H1 (cell line): Measurements from ENCODE around the gene RRAS2. TPM values are rescaled to one million over a fixed set of nuclear protein-coding genes. Genes with fewer than 3 reads are reported as not detected.

Source experiments
- CTCF ChIA-PET: fragments of 300-600 bp; sonication (Branson Sonifier 250); formaldehyde crosslinking; loops from one replicate; lab custom pipeline; 2021; ENCODE audit not compliant: partially characterized antibody; lab: Charles Lee
- POLR2A ChIA-PET: fragments of 300-600 bp; sonication (Branson Sonifier 250); formaldehyde crosslinking; loops from one replicate; lab custom pipeline; 2021; ENCODE audit warnings: inconsistent platforms; ENCODE audit not compliant: partially characterized antibody; lab: Charles Lee
- DNase-seq, 2 experiments: peaks; one replicate each; pipeline versions ENCODE4 v3.0.0 to v3.0.0-alpha.2; 2010 to 2022; ENCODE audit warnings: low spot score in 2 of 2, low read depth in 1 of 2, mixed read lengths in 1 of 2
- FAIRE-seq: peaks from 2 replicates; lab custom pipeline; 2011; peaks lifted over from hg19 to GRCh38; lab: Jason Lieb, UNC
- H2AFZ ChIP-seq: 2 replicates; pipeline ENCODE4 v1.8.1; 2012; ENCODE audit warnings: low read length, inconsistent platforms
- H2AK5ac ChIP-seq: 2 replicates; pipeline ENCODE4 v1.6.1; 2013; ENCODE audit warnings: low read depth, low read length
- H2BK120ac ChIP-seq: replicated peaks from 2 replicates; pipeline ENCODE3; 2013; ENCODE audit warnings: low read depth, low read length, inconsistent platforms
- H2BK12ac ChIP-seq: 2 replicates; pipeline ENCODE4 v1.6.1; 2013; ENCODE audit warnings: low read depth, low read length
- H2BK15ac ChIP-seq: 2 replicates; pipeline ENCODE4 v1.6.1; 2013; ENCODE audit warnings: low read length
- H2BK20ac ChIP-seq: 2 replicates; pipeline ENCODE4 v1.6.1; 2013; ENCODE audit warnings: low read length
- H2BK5ac ChIP-seq: 2 replicates; pipeline ENCODE4 v1.6.1; 2013; ENCODE audit warnings: low read depth, low read length
- H3K14ac ChIP-seq: 2 replicates; pipeline ENCODE4 v1.6.1; 2013; ENCODE audit warnings: inconsistent platforms; ENCODE audit not compliant: insufficient read length
- H3K18ac ChIP-seq: 2 replicates; pipeline ENCODE4 v1.6.1; 2013; ENCODE audit warnings: low read length; ENCODE audit errors: extremely low read depth
- H3K23ac ChIP-seq: 2 replicates; pipeline ENCODE4 v1.6.1; 2013; ENCODE audit warnings: inconsistent platforms; ENCODE audit not compliant: insufficient read length
- H3K23me2 ChIP-seq: 2 replicates; pipeline ENCODE4 v1.6.1; 2013; ENCODE audit warnings: low read depth, low read length
- H3K27ac ChIP-seq: 2 replicates; pipeline ENCODE4 v1.6.1; 2011; ENCODE audit warnings: low read depth, low read length, inconsistent platforms
- H3K27me3 ChIP-seq, 4 experiments: replicated peaks in 1 of 4; 1 replicate in 1 of 4; 2 replicates in 3 of 4; pipeline versions ENCODE4 v1.6.1 to v1.8.1; 2011 to 2013; ENCODE audit warnings: low read length in 3 of 4, mild to moderate bottlenecking in 3 of 4, inconsistent platforms in 2 of 4, mixed read lengths in 2 of 4, moderate library complexity in 1 of 4; ENCODE audit not compliant: control insufficient read depth in 3 of 4, insufficient read depth in 3 of 4; ENCODE audit errors: extremely low read depth in 1 of 4
- H3K36me3 ChIP-seq, 4 experiments: 2 replicates each; pipeline versions ENCODE4 v1.6.1 to v1.8.1; 2011 to 2013; ENCODE audit warnings: mild to moderate bottlenecking in 4 of 4, low read length in 3 of 4, moderate library complexity in 2 of 4, control low read depth in 1 of 4, inconsistent platforms in 1 of 4; ENCODE audit not compliant: insufficient read depth in 4 of 4, control insufficient read depth in 2 of 4
- H3K4ac ChIP-seq: replicated peaks from 2 replicates; pipeline ENCODE3; 2013; ENCODE audit warnings: low read length, low read depth, mixed read lengths, inconsistent platforms; ENCODE audit not compliant: insufficient read length
- H3K4me1 ChIP-seq, 4 experiments: replicated peaks in 1 of 4; 1 replicate in 1 of 4; 2 replicates in 3 of 4; pipeline versions ENCODE4 v1.6.1 to v1.8.1; 2011 to 2013; ENCODE audit warnings: low read length in 3 of 4, inconsistent platforms in 2 of 4, mixed read lengths in 1 of 4; ENCODE audit not compliant: insufficient read depth in 4 of 4, control insufficient read depth in 3 of 4
- H3K4me2 ChIP-seq, 2 experiments: 2 replicates each; pipeline versions ENCODE4 v1.6.1 to v1.8.1; 2011 to 2013; ENCODE audit warnings: low read depth in 2 of 2, low read length in 2 of 2, control low read depth in 1 of 2, inconsistent platforms in 1 of 2, mild to moderate bottlenecking in 1 of 2; ENCODE audit not compliant: insufficient read depth in 1 of 2
- H3K4me3 ChIP-seq, 4 experiments: fragments of 200-600, 300-600 bp in 1 of 4; sonication (generic), shearing (Covaris generic), sonication (Bioruptor Twin) in 1 of 4; 2 replicates each; pipeline versions ENCODE4 v1.5.1 to v1.8.1; 2011 to 2016; ENCODE audit warnings: low read length in 4 of 4, low read depth in 3 of 4, control low read depth in 2 of 4, inconsistent platforms in 2 of 4, mild to moderate bottlenecking in 2 of 4, mixed read lengths in 1 of 4, moderate library complexity in 1 of 4; ENCODE audit not compliant: insufficient read depth in 2 of 4; ENCODE audit errors: extremely low read depth in 1 of 4
- H3K56ac ChIP-seq: replicated peaks from 2 replicates; pipeline ENCODE3; 2013; ENCODE audit warnings: low read depth, mild to moderate bottlenecking, mixed read lengths, low read length, inconsistent platforms; ENCODE audit not compliant: insufficient read length
- H3K79me1 ChIP-seq: 2 replicates; pipeline ENCODE4 v1.6.1; 2013; ENCODE audit warnings: low read depth, low read length, control low read depth
- H3K79me2 ChIP-seq, 2 experiments: 2 replicates each; pipeline versions ENCODE4 v1.6.1 to v1.8.1; 2012 to 2013; ENCODE audit warnings: low read length in 2 of 2, mild to moderate bottlenecking in 2 of 2, inconsistent platforms in 1 of 2; ENCODE audit not compliant: insufficient read depth in 2 of 2, control insufficient read depth in 1 of 2
- H3K9ac ChIP-seq, 4 experiments: replicated peaks in 1 of 4; 1 replicate in 1 of 4; 2 replicates in 3 of 4; pipeline versions ENCODE4 v1.6.1 to v1.8.1; 2011 to 2013; ENCODE audit warnings: low read depth in 3 of 4, low read length in 3 of 4, control low read depth in 2 of 4, mild to moderate bottlenecking in 2 of 4, moderate library complexity in 2 of 4, inconsistent platforms in 1 of 4; ENCODE audit errors: extremely low read depth in 1 of 4
- H3K9me3 ChIP-seq, 2 experiments: 2 replicates each; pipeline versions ENCODE4 v1.6.1 to v1.8.1; 2012 to 2013; ENCODE audit warnings: mild to moderate bottlenecking in 2 of 2, moderate library complexity in 2 of 2, control low read depth in 1 of 2, inconsistent platforms in 1 of 2, low read depth in 1 of 2, low read length in 1 of 2, mixed read lengths in 1 of 2; ENCODE audit not compliant: insufficient read depth in 2 of 2
- H4K20me1 ChIP-seq, 2 experiments: replicated peaks in 1 of 2; 2 replicates each; pipeline versions ENCODE3 to v1.8.1; 2011 to 2013; ENCODE audit warnings: inconsistent platforms in 2 of 2, low read length in 2 of 2, mild to moderate bottlenecking in 1 of 2; ENCODE audit not compliant: insufficient read depth in 2 of 2, control insufficient read depth in 1 of 2
- H4K5ac ChIP-seq: 2 replicates; pipeline ENCODE4 v1.6.1; 2013; ENCODE audit warnings: low read length, low read depth, mixed read lengths, inconsistent platforms; ENCODE audit not compliant: insufficient read length
- H4K8ac ChIP-seq: 2 replicates; pipeline ENCODE4 v1.8.0; 2013; ENCODE audit warnings: mild to moderate bottlenecking, moderate library complexity, low read length, inconsistent platforms; ENCODE audit not compliant: insufficient read depth; ENCODE audit errors: extremely low read depth
- H4K91ac ChIP-seq: replicated peaks from 2 replicates; pipeline ENCODE3; 2013; ENCODE audit warnings: low read length, mixed read lengths, inconsistent platforms; ENCODE audit not compliant: insufficient read length
- BACH1 ChIP-seq: IDR thresholded peaks from 2 replicates; pipeline ENCODE4 v1.6.1; 2012; ENCODE audit warnings: low read length, improper control_type of control experiment
- CHD2 ChIP-seq: IDR thresholded peaks from 2 replicates; pipeline ENCODE4 v1.6.1; 2012; ENCODE audit warnings: low read length, improper control_type of control experiment
- CREB1 ChIP-seq: IDR thresholded peaks from 2 replicates; pipeline ENCODE4 v1.6.1; 2012; ENCODE audit warnings: inconsistent platforms
- CTBP2 ChIP-seq: IDR thresholded peaks from 2 replicates; pipeline ENCODE4 v1.7.0; 2011; ENCODE audit warnings: borderline replicate concordance, mild to moderate bottlenecking, moderate library complexity, mixed read lengths, low read length; ENCODE audit not compliant: insufficient read depth, insufficient read length
- EP300 ChIP-seq, 2 experiments: IDR thresholded peaks; 1 replicate in 1 of 2; 2 replicates in 1 of 2; pipeline ENCODE4 v1.6.1; 2011 to 2012; ENCODE audit warnings: low read depth in 2 of 2, low read length in 2 of 2, mild to moderate bottlenecking in 2 of 2, borderline replicate concordance in 1 of 2, inconsistent platforms in 1 of 2, moderate library complexity in 1 of 2
- FOSL1 ChIP-seq: IDR thresholded peaks from 2 replicates; pipeline ENCODE4 v1.6.1; 2011; ENCODE audit warnings: mild to moderate bottlenecking, low read depth, low read length, moderate library complexity; ENCODE audit not compliant: insufficient read depth
- KDM1A ChIP-seq: fragments of 200-600, 300-600 bp; sonication (generic); IDR thresholded peaks from 2 replicates; pipeline ENCODE4 v1.7.1; 2016; ENCODE audit warnings: mild to moderate bottlenecking, low read length, borderline replicate concordance
- SIRT6 ChIP-seq: IDR thresholded peaks from one replicate; pipeline ENCODE4 v1.7.1; 2012; ENCODE audit warnings: low read length, inconsistent platforms
- SUZ12 ChIP-seq: fragments of 200-600 bp; sonication (generic); IDR thresholded peaks from 2 replicates; pipeline ENCODE4 v1.6.1; 2012; ENCODE audit warnings: mild to moderate bottlenecking, inconsistent platforms, low read length, moderate library complexity, mixed read lengths
- TAF7 ChIP-seq: optimal IDR thresholded peaks from 2 replicates; pipeline ENCODE3; 2011; ENCODE audit warnings: low read depth, mild to moderate bottlenecking, inconsistent platforms, low read length, moderate library complexity, borderline replicate concordance
- TEAD4 ChIP-seq: IDR thresholded peaks from 2 replicates; pipeline ENCODE4 v1.6.1; 2012; ENCODE audit warnings: low read depth, low read length, inconsistent platforms, mixed read lengths
- polyA plus RNA-seq, 7 experiments: library from polyadenylated mRNA; depleted of rRNA in 3 of 7; stranded (reverse) in 5 of 7; unstranded in 2 of 7; fragments of >200 nt in 5 of 7; fragments of 200-250 nt in 2 of 7; gene quantifications; 1 replicate in 5 of 7; 2 replicates in 1 of 7; 4 replicates in 1 of 7; pipeline versions ENCODE4 v1.2.1 to v1.2.3, GENCODE V29; 2011 to 2013; ENCODE audit warnings: missing spikeins in 2 of 7, mixed read lengths in 2 of 7
- total RNA-seq: library from RNA; stranded (reverse); fragmentation: NEBNext Ultra II Directional; extraction: Animal tissue kit (Norgen Biotek cat#: 25700); gene quantifications from 2 replicates; pipeline ENCODE4 v1.2.1, GENCODE V29; 2021
- TF ChIP-seq, protein P1 (sequence below): IDR thresholded peaks from 2 replicates; pipeline ENCODE4 v1.6.1; 2012; ENCODE audit warnings: low read length, inconsistent platforms

Gene RRAS2
- total and polyA plus RNA-seq, 2 of the 8 experiments (the other 6 are each of a cell fraction or from before 2014, with no cell fraction given), result 72.3 to 234 TPM

GRCh38 chr11:14275076-14275475, 83.9 kb downstream of the RRAS2 start:
- H3K79me1 ChIP-seq, result no peaks in the 10 kb centered on the region
- no peak overlapping the region for H3K14ac ChIP-seq
- no peak overlapping the region for H3K27ac ChIP-seq
- no peak overlapping the region for H2AFZ ChIP-seq
- no peak for DNase-seq
- H3K23me2 ChIP-seq, result no peaks in the 10 kb centered on the region
- no peak overlapping the region for H3K23ac ChIP-seq
- no peak overlapping the region for H4K5ac ChIP-seq
- no peak overlapping the region for H2BK5ac ChIP-seq
- no peak overlapping the region for H2BK120ac ChIP-seq
- no peaks in the 10 kb centered on the region for H3K79me2 ChIP-seq
- H3K18ac ChIP-seq, result no peak overlapping the region
- H3K4me2 ChIP-seq, result no peak overlapping the region
- CTCF ChIA-PET, result interaction anchor here (1.3 kb wide), 2 partner anchors 14 to 103 kb away, joined by 3 read pairs; no protein-coding TSS in a partner anchor
- no peak overlapping the region for H2AK5ac ChIP-seq
- no peaks in the 10 kb centered on the region for H3K27me3 ChIP-seq
- H3K36me3 ChIP-seq, result peaks cover 3 to 46% (median 28%) of the 10 kb centered on the region in 4 experiments
- H4K20me1 ChIP-seq, result peaks cover 1 to 2% of the 10 kb centered on the region in 2 experiments
- H3K4me1 ChIP-seq, result no peaks in the 10 kb centered on the region; a peak in 1 of 7 replicates
- peaks cover 7 to 9% of the 10 kb centered on the region in 2 experiments; a peak in 2 of 4 replicates for H3K9me3 ChIP-seq
- POLR2A ChIA-PET, result interaction anchor here (0.6 to 4.8 kb wide), 9 partner anchors 9 to 503 kb away, joined by 3 to 22 read pairs (median 4); no protein-coding TSS in a partner anchor
- no peak overlapping the region for H3K4ac ChIP-seq
- H2BK12ac ChIP-seq, result no peak overlapping the region
- no peak overlapping the region for H3K56ac ChIP-seq
- TF ChIP-seq CHD2 (no peak), SIRT6 (no peak), FOSL1 (no peak), TAF7 (no peak), KDM1A (no peak), BACH1 (no peak), SUZ12 (no peak), EP300 (IDR thresholded peaks at IDR 0.05; ENCODE audit: borderline replicate concordance in 1 of 2, low read depth in 2 of 2, low read length in 2 of 2) (no peak), TEAD4 (no peak), CREB1 (no peak), CTBP2 (no peak)
- TF ChIP-seq, protein P1, sequence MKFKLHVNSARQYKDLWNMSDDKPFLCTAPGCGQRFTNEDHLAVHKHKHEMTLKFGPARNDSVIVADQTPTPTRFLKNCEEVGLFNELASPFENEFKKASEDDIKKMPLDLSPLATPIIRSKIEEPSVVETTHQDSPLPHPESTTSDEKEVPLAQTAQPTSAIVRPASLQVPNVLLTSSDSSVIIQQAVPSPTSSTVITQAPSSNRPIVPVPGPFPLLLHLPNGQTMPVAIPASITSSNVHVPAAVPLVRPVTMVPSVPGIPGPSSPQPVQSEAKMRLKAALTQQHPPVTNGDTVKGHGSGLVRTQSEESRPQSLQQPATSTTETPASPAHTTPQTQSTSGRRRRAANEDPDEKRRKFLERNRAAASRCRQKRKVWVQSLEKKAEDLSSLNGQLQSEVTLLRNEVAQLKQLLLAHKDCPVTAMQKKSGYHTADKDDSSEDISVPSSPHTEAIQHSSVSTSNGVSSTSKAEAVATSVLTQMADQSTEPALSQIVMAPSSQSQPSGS, result no peak
- no peak overlapping the region for H4K91ac ChIP-seq
- H3K9ac ChIP-seq, result no peak overlapping the region
- no peak overlapping the region for H2BK20ac ChIP-seq
- no peak overlapping the region for H4K8ac ChIP-seq
- FAIRE-seq, result no peak
- no peak overlapping the region for H3K4me3 ChIP-seq
- H2BK15ac ChIP-seq, result no peak overlapping the region
